ENCODE data around the gene AGRP.

Gene AGRP

GRCh38 chr16:67445441-67445912 is 37.9 kb downstream of the AGRP start:
- DNase-seq, result no peak

GRCh38 chr16:67445126-67445426 is 38.3 kb downstream of the AGRP start:
- DNase-seq, result no peak

- no peak for DNase-seq
Observed at GRCh38 chr16:67444259-67445125, 38.9 kb downstream of the AGRP start.

GRCh38 chr16:67443265-67443664 is 40.1 kb downstream of the AGRP start:
- no peak for DNase-seq

GRCh38 chr16:67442581-67443255 is 40.6 kb downstream of the AGRP start:
- no peak for DNase-seq

GRCh38 chr16:67441907-67442306 is 41.4 kb downstream of the AGRP start:
- peak; percentile 80 to 82 for DNase-seq

GRCh38 chr16:67441271-67441753 is 42.0 kb downstream of the AGRP start:
- DNase-seq, result peak; percentile 99

GRCh38 chr16:67438824-67439393 is 44.4 kb downstream of the AGRP start:
- DNase-seq, result no peak

- DNase-seq, result no peak
Observed at GRCh38 chr16:67438098-67438791, 45.1 kb downstream of the AGRP start.

- DNase-seq, result no peak
Observed at GRCh38 chr16:67437513-67437912, 45.8 kb downstream of the AGRP start.

GRCh38 chr16:67436640-67437193 is 46.6 kb downstream of the AGRP start:
- DNase-seq, result no peak

GRCh38 chr16:67435758-67436164 is 47.6 kb downstream of the AGRP start:
- DNase-seq, result no peak

- DNase-seq, result no peak
Observed at GRCh38 chr16:67433131-67433719, 50.1 kb downstream of the AGRP start.

Measured in NCI-H524 (cell line).